GM12878 (cell line): ENCODE measurements around the gene COX7C.

Experiments used
- BCLAF1 ChIP-seq: fragments of 450-650 bp; IDR thresholded peaks from 2 replicates; pipeline ENCODE4 v1.6.1; 2017; ENCODE audit warnings: antibody characterized with exemption, mild to moderate bottlenecking, moderate library complexity
- EP300 ChIP-seq, 2 experiments: fragments of 150-350 bp in 1 of 2; IDR thresholded peaks; 2 replicates each; pipeline ENCODE4 v1.6.1; 2011 to 2012; ENCODE audit warnings: low read depth in 2 of 2, low read length in 2 of 2, borderline replicate concordance in 1 of 2, improper control_type of control experiment in 1 of 2, inconsistent platforms in 1 of 2; ENCODE audit not compliant: control insufficient read depth in 1 of 2
- NFYB ChIP-seq: IDR thresholded peaks from 2 replicates; pipeline ENCODE4 v1.6.1; 2011; ENCODE audit warnings: low read depth, mild to moderate bottlenecking, low read length, improper control_type of control experiment, moderate library complexity; ENCODE audit not compliant: insufficient read depth
- POLR2A ChIP-seq: IDR thresholded peaks from 2 replicates; pipeline ENCODE4 v1.6.1; 2011; ENCODE audit warnings: low read depth, mild to moderate bottlenecking, low read length
- POU2F2 ChIP-seq: IDR thresholded peaks from 3 replicates; pipeline ENCODE4 v1.6.1; 2011; ENCODE audit warnings: low read depth, mild to moderate bottlenecking, low read length, borderline replicate concordance
- SIN3A ChIP-seq: IDR thresholded peaks from 2 replicates; pipeline ENCODE4 v1.6.1; 2012; ENCODE audit warnings: low read depth, low read length, improper control_type of control experiment
- TF ChIP-seq, protein P1 (sequence below): IDR thresholded peaks from 2 replicates; pipeline ENCODE4 v1.6.1; 2012; ENCODE audit warnings: low read length, inconsistent platforms
- TF ChIP-seq, protein P2 (sequence below), 3 experiments: IDR thresholded peaks in 2 of 3; conservative IDR thresholded peaks in 1 of 3; 2 replicates each; pipeline ENCODE4 v1.5.1; 2011; ENCODE audit warnings: low read depth in 3 of 3, low read length in 3 of 3, mild to moderate bottlenecking in 3 of 3, control low read depth in 2 of 3, moderate library complexity in 2 of 3, inconsistent platforms in 1 of 3, mixed read lengths in 1 of 3; ENCODE audit not compliant: control insufficient read depth in 2 of 3, insufficient read depth in 1 of 3; ENCODE audit errors: extremely low read depth in 1 of 3

DNA sequence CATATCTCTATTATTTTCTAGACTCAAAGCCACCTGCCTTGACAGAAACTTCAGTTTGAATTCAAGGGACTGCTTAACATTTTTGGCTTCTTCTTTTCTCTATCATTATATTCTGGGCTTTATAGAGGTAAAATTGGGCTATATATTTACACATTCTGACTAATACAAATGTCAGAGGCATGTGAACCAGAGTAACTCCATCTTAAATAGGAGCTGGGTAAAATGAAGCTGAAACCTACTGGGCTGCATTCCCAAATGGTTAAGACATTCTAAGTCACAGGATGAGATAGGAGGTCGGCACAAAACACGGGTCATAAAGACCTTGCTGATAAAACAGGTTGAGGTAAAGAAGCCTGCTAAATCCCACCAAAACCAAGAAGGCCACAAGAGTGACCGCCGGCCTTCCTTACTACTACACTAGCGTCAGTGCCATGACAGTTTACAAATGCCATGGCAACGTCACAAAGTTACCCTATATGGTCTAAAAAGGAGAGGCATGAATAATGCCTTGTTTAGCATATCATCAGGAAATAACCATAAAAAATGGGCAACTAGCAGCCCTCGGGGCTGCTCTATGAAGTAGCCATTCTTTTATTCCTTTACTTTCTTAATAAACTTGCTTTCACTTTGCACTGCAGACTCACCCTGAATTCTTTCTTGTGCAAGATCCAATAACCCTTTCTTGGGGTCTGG, 44.8 kb upstream of the COX7C start:
- TF ChIP-seq NFYB: no peak
- TF ChIP-seq, protein P1, sequence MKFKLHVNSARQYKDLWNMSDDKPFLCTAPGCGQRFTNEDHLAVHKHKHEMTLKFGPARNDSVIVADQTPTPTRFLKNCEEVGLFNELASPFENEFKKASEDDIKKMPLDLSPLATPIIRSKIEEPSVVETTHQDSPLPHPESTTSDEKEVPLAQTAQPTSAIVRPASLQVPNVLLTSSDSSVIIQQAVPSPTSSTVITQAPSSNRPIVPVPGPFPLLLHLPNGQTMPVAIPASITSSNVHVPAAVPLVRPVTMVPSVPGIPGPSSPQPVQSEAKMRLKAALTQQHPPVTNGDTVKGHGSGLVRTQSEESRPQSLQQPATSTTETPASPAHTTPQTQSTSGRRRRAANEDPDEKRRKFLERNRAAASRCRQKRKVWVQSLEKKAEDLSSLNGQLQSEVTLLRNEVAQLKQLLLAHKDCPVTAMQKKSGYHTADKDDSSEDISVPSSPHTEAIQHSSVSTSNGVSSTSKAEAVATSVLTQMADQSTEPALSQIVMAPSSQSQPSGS: no peak
- TF ChIP-seq EP300 (IDR thresholded peaks at IDR 0.05; ENCODE audit: borderline replicate concordance in 1 of 2, control insufficient read depth in 1 of 2, low read depth in 2 of 2, low read length in 2 of 2): no peak
- no peak for TF ChIP-seq POU2F2
- TF ChIP-seq, protein P2, sequence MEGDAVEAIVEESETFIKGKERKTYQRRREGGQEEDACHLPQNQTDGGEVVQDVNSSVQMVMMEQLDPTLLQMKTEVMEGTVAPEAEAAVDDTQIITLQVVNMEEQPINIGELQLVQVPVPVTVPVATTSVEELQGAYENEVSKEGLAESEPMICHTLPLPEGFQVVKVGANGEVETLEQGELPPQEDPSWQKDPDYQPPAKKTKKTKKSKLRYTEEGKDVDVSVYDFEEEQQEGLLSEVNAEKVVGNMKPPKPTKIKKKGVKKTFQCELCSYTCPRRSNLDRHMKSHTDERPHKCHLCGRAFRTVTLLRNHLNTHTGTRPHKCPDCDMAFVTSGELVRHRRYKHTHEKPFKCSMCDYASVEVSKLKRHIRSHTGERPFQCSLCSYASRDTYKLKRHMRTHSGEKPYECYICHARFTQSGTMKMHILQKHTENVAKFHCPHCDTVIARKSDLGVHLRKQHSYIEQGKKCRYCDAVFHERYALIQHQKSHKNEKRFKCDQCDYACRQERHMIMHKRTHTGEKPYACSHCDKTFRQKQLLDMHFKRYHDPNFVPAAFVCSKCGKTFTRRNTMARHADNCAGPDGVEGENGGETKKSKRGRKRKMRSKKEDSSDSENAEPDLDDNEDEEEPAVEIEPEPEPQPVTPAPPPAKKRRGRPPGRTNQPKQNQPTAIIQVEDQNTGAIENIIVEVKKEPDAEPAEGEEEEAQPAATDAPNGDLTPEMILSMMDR (IDR thresholded peaks at IDR 0.05 in 2 of 3, conservative IDR thresholded peaks at IDR 0.05 in 1 of 3; ENCODE audit: control insufficient read depth in 2 of 3, extremely low read depth in 1 of 3, insufficient read depth in 1 of 3, low read depth in 3 of 3, low read length in 3 of 3): no peak
- no peak for TF ChIP-seq BCLAF1
- no peak for TF ChIP-seq SIN3A
- no peak for TF ChIP-seq POLR2A
